OCI-LY1 (cell line): Measurements from ENCODE around the gene CCDC12.

Source experiments
- H2AFZ ChIP-seq: fragments of 200-600 bp; sonication (generic), shearing (Covaris generic); 2 replicates; pipeline ENCODE4 v1.6.0; 2014; ENCODE audit warnings: antibody characterized with exemption, mild to moderate bottlenecking, low read length
- H3F3A ChIP-seq: fragments of 200-600 bp; sonication (generic), shearing (Covaris generic); 2 replicates; pipeline ENCODE4 v1.6.0; 2014; ENCODE audit warnings: mild to moderate bottlenecking, antibody characterized with exemption, low read length, moderate library complexity; ENCODE audit not compliant: insufficient read depth
- H3K27ac ChIP-seq: fragments of 200-600 bp; sonication (generic); 2 replicates; pipeline ENCODE4 v1.5.1; 2014; ENCODE audit warnings: low read length, mixed run types, mild to moderate bottlenecking, low read depth; ENCODE audit not compliant: poor library complexity, severe bottlenecking
- H3K27me3 ChIP-seq: fragments of 200-600 bp; sonication (generic); 2 replicates; pipeline ENCODE4 v1.6.0; 2014; ENCODE audit warnings: antibody characterized with exemption, mild to moderate bottlenecking, low read length, moderate library complexity; ENCODE audit not compliant: insufficient read depth
- H3K36me3 ChIP-seq: fragments of 200-600 bp; sonication (generic); 2 replicates; pipeline ENCODE4 v1.6.1; 2014; ENCODE audit warnings: mild to moderate bottlenecking, antibody characterized with exemption, low read length, moderate library complexity, mixed read lengths; ENCODE audit not compliant: insufficient read depth
- H3K4me1 ChIP-seq: fragments of 200-600 bp; sonication (generic); 2 replicates; pipeline ENCODE4 v1.5.1; 2014; ENCODE audit warnings: mild to moderate bottlenecking, low read length, moderate library complexity; ENCODE audit not compliant: insufficient read depth, severe bottlenecking
- H3K4me2 ChIP-seq: fragments of 200-600 bp; sonication (generic), shearing (Covaris generic); 2 replicates; pipeline ENCODE4 v1.6.1; 2014; ENCODE audit warnings: low read length
- H3K4me3 ChIP-seq: fragments of 200-600 bp; sonication (generic); 2 replicates; pipeline ENCODE4 v1.5.1; 2014; ENCODE audit warnings: low read length, low read depth, mild to moderate bottlenecking, mixed read lengths; ENCODE audit not compliant: poor library complexity, severe bottlenecking
- H3K79me2 ChIP-seq: fragments of 200-600 bp; shearing (Covaris generic); 2 replicates; pipeline ENCODE4 v1.6.1; 2016; ENCODE audit warnings: mixed run types, low read length, mixed read lengths; ENCODE audit not compliant: insufficient read depth
- H3K9ac ChIP-seq: fragments of 200-600 bp; sonication (generic), shearing (Covaris generic); 2 replicates; pipeline ENCODE4 v1.6.1; 2014; ENCODE audit warnings: mild to moderate bottlenecking, low read length, mixed read lengths
- H3K9me2 ChIP-seq: fragments of 200-600 bp; sonication (generic), shearing (Covaris generic); 2 replicates; pipeline ENCODE4 v1.6.1; 2014; ENCODE audit warnings: low read depth, mild to moderate bottlenecking, low read length, mixed read lengths
- H3K9me3 ChIP-seq: fragments of 200-600 bp; shearing (Covaris generic); 2 replicates; pipeline ENCODE4 v1.6.1; 2014; ENCODE audit warnings: low read length, mixed read lengths
- H4K20me1 ChIP-seq: fragments of 200-600 bp; sonication (generic), shearing (Covaris generic); 2 replicates; pipeline ENCODE4 v1.6.0; 2016; ENCODE audit warnings: mild to moderate bottlenecking, low read length; ENCODE audit not compliant: insufficient read depth
- CTCF ChIP-seq: fragments of 200-600 bp; sonication (generic), shearing (Covaris generic); IDR thresholded peaks from 2 replicates; pipeline ENCODE4 v1.5.1; 2017; ENCODE audit warnings: mild to moderate bottlenecking, antibody characterized with exemption, low read length, moderate library complexity, mixed read lengths
- EZH2 ChIP-seq: fragments of 200-600 bp; sonication (generic), shearing (Covaris generic); IDR thresholded peaks from 2 replicates; pipeline ENCODE4 v1.8.0; 2017; ENCODE audit warnings: borderline replicate concordance, mixed run types, mild to moderate bottlenecking, antibody characterized with exemption, low read length, moderate library complexity, mixed read lengths

CCDC12 gene

GRCh38 chr3:46974421-46975171, 1.9 kb downstream of the CCDC12 start:
- Histone ChIP-seq H3K4me2 (peak overlapping the region; percentile 64), H3K27ac (peak overlapping the region; percentile 80), H3K4me3 (peak overlapping the region; percentile 79), H4K20me1 (no peaks in the 10 kb centered on the region; the same call in 1 of the 2 replicates), H3K9me2 (no peaks in the 10 kb centered on the region), H2AFZ (no peak overlapping the region), H3K36me3 (peaks cover 26% of the 10 kb centered on the region; the same call in 1 of the 2 replicates), H3K79me2 (peaks cover 64% of the 10 kb centered on the region), H3F3A (no peaks in the 10 kb centered on the region; the same call in 1 of the 2 replicates), H3K4me1 (peaks cover 80% of the 10 kb centered on the region), H3K9me3 (no peaks in the 10 kb centered on the region), H3K9ac (peak overlapping the region; percentile 36; the same call in 1 of the 2 replicates), H3K27me3 (no peaks in the 10 kb centered on the region)
- TF ChIP-seq EZH2 (no peak), CTCF (no peak)

- H3K9ac ChIP-seq, result no peak overlapping the region
- TF ChIP-seq EZH2, result no peak
- no peak for TF ChIP-seq CTCF
- no peak overlapping the region for H2AFZ ChIP-seq
- no peaks in the 10 kb centered on the region for H3K9me2 ChIP-seq
- H3K27me3 ChIP-seq, result no peaks in the 10 kb centered on the region
- peak overlapping the region; percentile 70 for H3K27ac ChIP-seq
- H3K4me1 ChIP-seq, result peaks cover 83% of the 10 kb centered on the region
- peak overlapping the region; percentile 46 for H3K4me2 ChIP-seq
- peaks cover 86% of the 10 kb centered on the region for H3K79me2 ChIP-seq
- H4K20me1 ChIP-seq, result no peaks in the 10 kb centered on the region; the same call in 1 of the 2 replicates
- H3F3A ChIP-seq, result no peaks in the 10 kb centered on the region; the same call in 1 of the 2 replicates
- H3K9me3 ChIP-seq, result no peaks in the 10 kb centered on the region
- no peak overlapping the region for H3K4me3 ChIP-seq
- H3K36me3 ChIP-seq, result peaks cover 36% of the 10 kb centered on the region; the same call in 1 of the 2 replicates
Measured at GRCh38 chr3:46972396-46972795, 4.1 kb downstream of the CCDC12 start.

GRCh38 chr3:46971742-46972141, 4.8 kb downstream of the CCDC12 start:
- H3K4me2 ChIP-seq, result peak overlapping the region; percentile 46; the same call in 1 of the 2 replicates
- no peak overlapping the region; the same call in 1 of the 2 replicates for H3K9ac ChIP-seq
- H3K4me1 ChIP-seq, result peaks cover 83% of the 10 kb centered on the region
- no peaks in the 10 kb centered on the region; the same call in 1 of the 2 replicates for H3F3A ChIP-seq
- H3K27ac ChIP-seq, result peak overlapping the region; percentile 70
- peaks cover 36% of the 10 kb centered on the region; the same call in 1 of the 2 replicates for H3K36me3 ChIP-seq
- TF ChIP-seq EZH2, result no peak
- no peak for TF ChIP-seq CTCF
- no peak overlapping the region for H3K4me3 ChIP-seq
- H3K9me2 ChIP-seq, result no peaks in the 10 kb centered on the region
- H3K9me3 ChIP-seq, result no peaks in the 10 kb centered on the region
- no peaks in the 10 kb centered on the region for H3K27me3 ChIP-seq
- H4K20me1 ChIP-seq, result no peaks in the 10 kb centered on the region; the same call in 1 of the 2 replicates
- H2AFZ ChIP-seq, result no peak overlapping the region
- peaks cover 92% of the 10 kb centered on the region for H3K79me2 ChIP-seq
